Endothelial cell of umbilical vein (primary cell): Measurements from ENCODE around the gene PINK1. TPM values are rescaled to one million over a fixed set of nuclear protein-coding genes. Genes with fewer than 3 reads are reported as not detected.

Experiments
- BruUV-seq: library from RNA; stranded (reverse); fragments of 400-500 nt; replicated peaks from 2 replicates; lab custom pipeline; 2021; lab: Mats Ljungman, UMichigan
- CTCF ChIA-PET: fragments of 300-600, 350-600 bp; sonication (Branson Sonifier 250); formaldehyde crosslinking; loops from one replicate; lab custom pipeline; 2021; ENCODE audit warnings: antibody characterized with exemption, inconsistent platforms; lab: Charles Lee
- POLR2A ChIA-PET: fragments of 300-600, 350-600 bp; sonication (Branson Sonifier 250); formaldehyde crosslinking; loops from one replicate; lab custom pipeline; 2021; ENCODE audit warnings: antibody characterized with exemption, inconsistent platforms; lab: Charles Lee
- DNase-seq: peaks from one replicate; pipeline ENCODE4 v3.0.0-alpha.2; 2011; ENCODE audit warnings: low read depth, low spot score
- FAIRE-seq: peaks from 2 replicates; lab custom pipeline; 2011; peaks lifted over from hg19 to GRCh38; lab: Jason Lieb, UNC
- H2AFZ ChIP-seq: 2 replicates; pipeline ENCODE4 v1.6.0; 2012; ENCODE audit warnings: low read depth, low read length, control low read depth, inconsistent platforms
- H3K27ac ChIP-seq: 2 replicates; pipeline ENCODE4 v1.5.1; 2011; ENCODE audit warnings: low read depth, mild to moderate bottlenecking, control low read depth, low read length, moderate library complexity; ENCODE audit not compliant: insufficient read depth
- H3K27me3 ChIP-seq, 2 experiments: 2 replicates each; pipeline versions ENCODE4 v1.6.0 to v1.6.1; 2011; ENCODE audit warnings: low read length in 2 of 2, mixed read lengths in 1 of 2; ENCODE audit not compliant: control insufficient read depth in 2 of 2, insufficient read depth in 2 of 2
- H3K36me3 ChIP-seq, 2 experiments: 2 replicates in 1 of 2; 3 replicates in 1 of 2; pipeline ENCODE4 v1.5.1; 2011; ENCODE audit warnings: low read length in 2 of 2, mild to moderate bottlenecking in 1 of 2, moderate library complexity in 1 of 2; ENCODE audit not compliant: control insufficient read depth in 2 of 2, insufficient read depth in 2 of 2; ENCODE audit errors: extremely low read depth in 1 of 2
- H3K4me1 ChIP-seq: 3 replicates; pipeline ENCODE4 v1.5.1; 2011; ENCODE audit warnings: mild to moderate bottlenecking, low read length; ENCODE audit not compliant: control insufficient read depth, insufficient read depth; ENCODE audit errors: extremely low read depth
- H3K4me2 ChIP-seq: 2 replicates; pipeline ENCODE4 v1.6.1; 2011; ENCODE audit warnings: low read length, control low read depth, mixed read lengths; ENCODE audit not compliant: insufficient read depth
- H3K4me3 ChIP-seq, 3 experiments: fragments of 200-600 bp in 1 of 3; sonication (generic), shearing (Covaris generic) in 1 of 3; replicated peaks in 1 of 3; 2 replicates each; pipeline ENCODE4 v1.5.1; 2011 to 2016; ENCODE audit warnings: control low read depth in 3 of 3, low read length in 3 of 3, mild to moderate bottlenecking in 2 of 3, inconsistent platforms in 1 of 3, low read depth in 1 of 3, moderate library complexity in 1 of 3; ENCODE audit not compliant: insufficient read depth in 1 of 3
- H3K79me2 ChIP-seq: 2 replicates; pipeline ENCODE4 v1.6.0; 2012; ENCODE audit warnings: low read length, inconsistent platforms; ENCODE audit not compliant: control insufficient read depth, insufficient read depth
- H3K9ac ChIP-seq: replicated peaks from 2 replicates; pipeline ENCODE3; 2011; ENCODE audit warnings: low read length, control low read depth; ENCODE audit not compliant: insufficient read depth; ENCODE audit errors: extremely low read depth
- H3K9me1 ChIP-seq: replicated peaks from 3 replicates; pipeline ENCODE4 v1.6.0; 2011; ENCODE audit warnings: mild to moderate bottlenecking, low read length; ENCODE audit not compliant: control insufficient read depth, insufficient read depth; ENCODE audit errors: extremely low read depth
- H3K9me3 ChIP-seq: replicated peaks from 2 replicates; pipeline ENCODE4 v1.5.1; 2012; ENCODE audit warnings: low read length, inconsistent platforms; ENCODE audit not compliant: control insufficient read depth, insufficient read depth
- H4K20me1 ChIP-seq: replicated peaks from 2 replicates; pipeline ENCODE3; 2011; ENCODE audit warnings: mild to moderate bottlenecking, low read length; ENCODE audit not compliant: control insufficient read depth, insufficient read depth; ENCODE audit errors: extremely low read depth
- EZH2 ChIP-seq: IDR thresholded peaks from 2 replicates; pipeline ENCODE4 v1.6.1; 2012; ENCODE audit warnings: borderline replicate concordance, low read depth, mild to moderate bottlenecking, moderate library complexity, low read length, inconsistent platforms; ENCODE audit not compliant: severe bottlenecking
- FOS ChIP-seq: IDR thresholded peaks from 2 replicates; pipeline ENCODE4 v1.6.1; 2011; ENCODE audit warnings: mild to moderate bottlenecking, low read length, moderate library complexity, borderline replicate concordance; ENCODE audit not compliant: insufficient read depth
- GATA2 ChIP-seq: IDR thresholded peaks from 2 replicates; pipeline ENCODE4 v1.7.0; 2011; ENCODE audit warnings: low read depth, mild to moderate bottlenecking, moderate library complexity, mixed read lengths, low read length; ENCODE audit not compliant: insufficient read length, insufficient read depth
- JUN ChIP-seq: IDR thresholded peaks from 2 replicates; pipeline ENCODE4 v1.6.1; 2011; ENCODE audit warnings: borderline replicate concordance, low read depth; ENCODE audit not compliant: insufficient read length, insufficient read depth
- MYC ChIP-seq: IDR thresholded peaks from one replicate; pipeline ENCODE4 v1.6.1; 2011; ENCODE audit warnings: mild to moderate bottlenecking, low read depth, low read length
- POLR2A ChIP-seq: IDR thresholded peaks from 2 replicates; pipeline ENCODE4 v1.6.1; 2012; ENCODE audit warnings: low read depth, mild to moderate bottlenecking, control low read depth, low read length
- POLR2AphosphoS5 ChIP-seq: IDR thresholded peaks from 2 replicates; pipeline ENCODE4 v1.6.1; 2012; ENCODE audit warnings: low read depth, mild to moderate bottlenecking, control low read depth, low read length, moderate library complexity; ENCODE audit not compliant: insufficient read depth
- dilution Hi-C: fragments of 300-500 bp; cut with MboI; formaldehyde crosslinking; loops from one replicate; pipeline ENCODE4 v1.15.0; 2019; ENCODE audit warnings: low sequenced_read_pairs; ENCODE audit not compliant: extremely low pct_ligation_motif_present
- intact Hi-C: fragments of 100-400 bp; cut with micrococcal nuclease; formaldehyde crosslinking; loops from one replicate; pipeline ENCODE4 v1.10.0; 2022
- polyA plus RNA-seq, 4 experiments: library from polyadenylated mRNA; depleted of rRNA in 3 of 4; stranded (reverse) in 3 of 4; unstranded in 1 of 4; fragments of >200 nt; gene quantifications; 2 replicates each; pipeline versions ENCODE4 v1.2.1 to v1.2.3, GENCODE V29; 2011 to 2012; ENCODE audit warnings: missing spikeins in 1 of 4
- total RNA-seq: library from RNA; stranded (reverse); gene quantifications from 2 replicates; pipeline ENCODE4 v1.2.3, GENCODE V29; 2021
- TF ChIP-seq, protein P1 (sequence below), 2 donors: IDR thresholded peaks; 1 replicate in 1 of 2; 2 replicates in 1 of 2; pipeline ENCODE4 v1.5.1; 2011; ENCODE audit warnings: low read length in 2 of 2, mild to moderate bottlenecking in 2 of 2, moderate library complexity in 2 of 2, control low read depth in 1 of 2, inconsistent platforms in 1 of 2, low read depth in 1 of 2; ENCODE audit not compliant: insufficient read depth in 1 of 2; ENCODE audit errors: extremely low read depth in 1 of 2
- TF ChIP-seq, protein P2 (sequence below): IDR thresholded peaks from 2 replicates; pipeline ENCODE4 v1.6.1; 2011; ENCODE audit not compliant: insufficient read depth, insufficient read length

The PINK1 gene
- total and polyA plus RNA-seq, 2 donors (not counting 3 experiments of a cell fraction or from before 2014, with no cell fraction given), result 27.3 to 27.9 TPM

DNA sequence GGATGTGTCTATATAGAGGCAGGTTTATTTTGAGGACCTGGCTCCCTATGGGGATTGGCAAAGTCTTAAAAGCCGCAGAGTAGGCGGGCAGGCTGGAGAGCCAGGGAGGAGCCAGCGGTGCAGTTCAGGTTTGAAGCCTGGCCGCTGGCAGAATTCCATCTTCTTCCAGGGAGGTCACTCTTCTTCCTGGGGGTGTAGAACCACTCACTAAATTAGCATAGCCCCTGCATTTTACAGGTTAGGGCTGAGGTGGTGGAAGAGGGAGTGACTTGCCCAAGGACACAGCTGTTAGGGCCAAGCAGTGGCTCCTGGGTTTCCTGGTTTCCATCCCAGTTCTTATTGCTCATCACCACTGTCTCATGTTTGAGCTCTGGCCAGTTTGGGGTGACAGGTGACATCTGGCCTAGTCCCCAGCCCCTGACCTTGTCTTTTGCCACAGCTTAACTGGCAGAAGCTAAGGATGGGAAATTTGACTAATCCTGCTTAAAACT, 1.4 kb downstream of the PINK1 start:
- Histone ChIP-seq H2AFZ (peak overlapping the region; percentile 99), H3K36me3 (peaks cover 0 to 12% of the 10 kb centered on the region in 2 experiments), H3K79me2 (no peaks in the 10 kb centered on the region), H4K20me1 (no peaks in the 10 kb centered on the region), H3K9me1 (no peaks in the 10 kb centered on the region), H3K27ac (no peak overlapping the region), H3K4me3 (peak overlapping the region; percentile 89 to 95 (median 95)), H3K9ac (peak overlapping the region; percentile 73), H3K27me3 (no peaks in the 10 kb centered on the region), H3K4me2 (peak overlapping the region; percentile 100), H3K9me3 (no peaks in the 10 kb centered on the region), H3K4me1 (peaks cover 10% of the 10 kb centered on the region)
- DNase-seq, result no peak
- CTCF ChIA-PET, result interaction anchor here (1.0 to 7.7 kb wide), 6 partner anchors 17 to 109 kb away, joined by 3 to 173 read pairs (median 6); partner anchors contain the start of gene CDA
- TF ChIP-seq MYC (no peak), FOS (no peak), POLR2A (no peak), EZH2 (no peak), GATA2 (no peak), POLR2AphosphoS5 (no peak), JUN (no peak)
- TF ChIP-seq, protein P1, sequence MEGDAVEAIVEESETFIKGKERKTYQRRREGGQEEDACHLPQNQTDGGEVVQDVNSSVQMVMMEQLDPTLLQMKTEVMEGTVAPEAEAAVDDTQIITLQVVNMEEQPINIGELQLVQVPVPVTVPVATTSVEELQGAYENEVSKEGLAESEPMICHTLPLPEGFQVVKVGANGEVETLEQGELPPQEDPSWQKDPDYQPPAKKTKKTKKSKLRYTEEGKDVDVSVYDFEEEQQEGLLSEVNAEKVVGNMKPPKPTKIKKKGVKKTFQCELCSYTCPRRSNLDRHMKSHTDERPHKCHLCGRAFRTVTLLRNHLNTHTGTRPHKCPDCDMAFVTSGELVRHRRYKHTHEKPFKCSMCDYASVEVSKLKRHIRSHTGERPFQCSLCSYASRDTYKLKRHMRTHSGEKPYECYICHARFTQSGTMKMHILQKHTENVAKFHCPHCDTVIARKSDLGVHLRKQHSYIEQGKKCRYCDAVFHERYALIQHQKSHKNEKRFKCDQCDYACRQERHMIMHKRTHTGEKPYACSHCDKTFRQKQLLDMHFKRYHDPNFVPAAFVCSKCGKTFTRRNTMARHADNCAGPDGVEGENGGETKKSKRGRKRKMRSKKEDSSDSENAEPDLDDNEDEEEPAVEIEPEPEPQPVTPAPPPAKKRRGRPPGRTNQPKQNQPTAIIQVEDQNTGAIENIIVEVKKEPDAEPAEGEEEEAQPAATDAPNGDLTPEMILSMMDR (IDR thresholded peaks at IDR 0.05; ENCODE audit: extremely low read depth in 1 of 2, insufficient read depth in 1 of 2, low read depth in 1 of 2, low read length in 2 of 2), result no peak
- TF ChIP-seq, protein P2, sequence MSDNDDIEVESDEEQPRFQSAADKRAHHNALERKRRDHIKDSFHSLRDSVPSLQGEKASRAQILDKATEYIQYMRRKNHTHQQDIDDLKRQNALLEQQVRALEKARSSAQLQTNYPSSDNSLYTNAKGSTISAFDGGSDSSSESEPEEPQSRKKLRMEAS, result no peak
- dilution Hi-C loops, result no loop called here
- POLR2A ChIA-PET, result no interaction called here
- intact Hi-C loops, result loop anchor here (5.0 kb wide), 1 partner anchor 127 kb away; the partner anchor contains the start of gene MUL1
- no peak for FAIRE-seq
- no TSS peak for BruUV-seq
